ENCODE measurements around the gene CEP20.
"Not testable (repeated sequence)": the region's sequence is repeated elsewhere in the genome, so short reads cannot be mapped to it uniquely, and the experiment has no call there.

Gene CEP20

GRCh38 chr16:15843635-15844279, 44.6 kb downstream of the CEP20 start:
- Mint-ChIP-seq H3K36me3 (ENCODE audit: low read depth) (no peaks in the 10 kb centered on the region), H3K27ac (no peak overlapping the region), H3K27me3 (peaks cover 1% of the 10 kb centered on the region), H3K4me1 (ENCODE audit: low read depth) (no peaks in the 10 kb centered on the region), H3K4me3 (no peak overlapping the region), H3K9me3 (no peaks in the 10 kb centered on the region)
- intact Hi-C loops (cut with micrococcal nuclease), result no loop called here

DNA sequence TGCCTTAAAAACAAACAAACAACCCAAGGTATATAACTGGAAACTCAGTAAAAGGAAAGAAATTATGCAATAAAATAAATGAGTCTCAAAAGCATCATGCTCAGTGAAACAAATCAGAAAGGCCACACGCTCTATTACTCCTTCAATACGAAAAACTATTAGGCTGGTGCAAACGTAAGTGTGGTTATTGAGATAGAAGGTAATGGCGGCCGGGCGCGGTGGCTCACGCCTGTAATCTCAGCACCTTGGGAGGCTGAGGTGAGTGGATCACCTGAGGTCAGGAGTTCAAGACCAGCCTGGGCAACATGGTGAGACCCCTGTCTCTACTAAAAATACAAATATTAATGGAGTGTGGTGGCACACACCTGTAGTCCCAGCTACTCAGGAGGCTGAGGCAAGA, 49.2 kb downstream of the CEP20 start:
- H3K27me3 Mint-ChIP-seq; H3K9me3 Mint-ChIP-seq; intact Hi-C loops (cut with micrococcal nuclease); H3K4me1 Mint-ChIP-seq (ENCODE audit: low read depth); H3K4me3 Mint-ChIP-seq; H3K36me3 Mint-ChIP-seq (ENCODE audit: low read depth); H3K27ac Mint-ChIP-seq: not testable (repeated sequence)

DNA sequence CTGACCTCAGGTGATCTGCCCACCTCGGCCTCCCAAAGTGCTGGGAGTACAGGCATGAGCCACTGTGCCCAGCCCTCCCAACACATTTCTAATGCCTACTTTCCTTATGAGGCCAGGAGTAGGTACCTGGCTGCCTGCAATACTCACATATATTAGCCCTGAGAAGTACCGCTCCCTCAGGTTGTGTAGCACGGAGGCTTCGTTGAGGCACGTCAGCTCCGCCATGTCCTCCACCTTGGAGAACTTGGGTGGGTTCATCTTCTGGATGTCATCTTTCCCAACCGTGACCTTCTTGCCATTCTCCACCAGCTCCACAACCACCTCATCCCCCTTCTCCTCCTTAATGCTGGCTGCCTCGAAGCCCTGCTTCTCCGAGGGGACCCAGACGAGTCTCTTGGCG, 50.6 kb downstream of the CEP20 start:
- Mint-ChIP-seq H3K27ac (no peak overlapping the region), H3K27me3 (peaks cover 3% of the 10 kb centered on the region), H3K9me3 (no peaks in the 10 kb centered on the region), H3K36me3 (ENCODE audit: low read depth) (no peaks in the 10 kb centered on the region), H3K4me3 (no peak overlapping the region), H3K4me1 (ENCODE audit: low read depth) (peaks cover 19% of the 10 kb centered on the region)
- intact Hi-C loops (cut with micrococcal nuclease), result no loop called here

- intact Hi-C loops (cut with micrococcal nuclease), result no loop called here
Observed at GRCh38 chr16:15836965-15837611, 51.3 kb downstream of the CEP20 start.

DNA sequence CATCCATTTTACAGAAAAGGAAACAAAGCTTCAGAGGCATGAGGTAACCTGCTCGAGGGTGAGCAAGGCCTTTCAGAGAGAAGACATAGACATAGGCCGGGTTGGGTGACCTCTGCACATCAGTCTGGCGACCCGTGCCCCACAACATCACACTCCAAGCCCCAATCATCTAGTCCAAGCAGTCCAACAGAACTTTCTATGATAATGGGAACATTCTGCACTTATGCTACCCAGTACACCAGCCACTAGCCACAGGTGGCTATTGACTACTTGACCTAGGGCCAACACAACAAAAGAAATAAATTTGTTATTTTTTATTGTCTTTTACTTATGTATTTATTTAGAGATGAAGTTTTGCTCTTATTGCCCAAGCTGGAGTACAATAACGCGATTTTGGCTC, 52.3 kb downstream of the CEP20 start:
- no peak overlapping the region for H3K27ac Mint-ChIP-seq
- H3K4me1 Mint-ChIP-seq (ENCODE audit: low read depth), result peaks cover 27% of the 10 kb centered on the region
- no peak overlapping the region for H3K4me3 Mint-ChIP-seq
- H3K9me3 Mint-ChIP-seq, result no peaks in the 10 kb centered on the region
- intact Hi-C loops (cut with micrococcal nuclease), result no loop called here
- peaks cover 3% of the 10 kb centered on the region for H3K27me3 Mint-ChIP-seq
- H3K36me3 Mint-ChIP-seq (ENCODE audit: low read depth), result no peaks in the 10 kb centered on the region

More at GRCh38 chr16:15836965-15837611, 51.3 kb downstream of the CEP20 start:
- H3K4me1 Mint-ChIP-seq (ENCODE audit: low read depth), result peaks cover 19% of the 10 kb centered on the region
- peaks cover 3% of the 10 kb centered on the region for H3K27me3 Mint-ChIP-seq
- no peak overlapping the region for H3K4me3 Mint-ChIP-seq
- no peaks in the 10 kb centered on the region for H3K36me3 Mint-ChIP-seq (ENCODE audit: low read depth)
- no peak overlapping the region for H3K27ac Mint-ChIP-seq
- no peaks in the 10 kb centered on the region for H3K9me3 Mint-ChIP-seq

DNA sequence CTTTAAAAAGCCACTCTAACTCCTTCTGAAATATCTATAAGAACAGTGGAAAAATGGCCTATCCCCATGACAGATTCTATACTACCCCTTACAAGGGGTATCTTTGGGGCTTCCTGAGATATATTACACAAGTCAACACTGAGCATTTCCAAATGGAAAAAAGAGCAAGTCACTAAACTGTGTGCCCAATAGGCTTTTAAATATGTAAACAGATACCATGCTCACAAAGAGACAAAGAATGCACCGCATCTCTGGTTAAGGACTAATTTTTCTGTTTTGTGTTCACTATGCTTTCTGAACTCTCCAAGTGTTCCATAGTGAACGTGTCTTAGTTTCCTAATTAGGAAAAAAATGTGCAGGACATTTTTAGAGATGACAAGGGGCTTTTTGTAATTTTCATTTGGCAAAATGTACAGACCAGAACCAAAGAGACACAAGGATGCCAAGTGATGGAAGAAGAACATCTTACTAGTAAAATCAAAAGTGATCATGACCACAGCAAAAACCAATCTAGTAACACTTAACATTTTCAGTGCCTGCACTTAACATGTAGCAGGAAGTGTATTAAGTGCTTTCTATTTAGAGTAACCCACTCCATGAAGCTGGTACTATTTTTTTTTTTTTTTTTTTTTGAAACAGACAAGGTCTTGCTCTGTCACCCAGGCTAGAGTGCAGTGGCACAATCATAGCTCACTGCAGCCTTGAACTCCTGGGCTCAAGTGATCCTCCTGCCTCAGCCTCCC, 53.1 kb downstream of the CEP20 start:
- peaks cover 3% of the 10 kb centered on the region for H3K27me3 Mint-ChIP-seq
- H3K27ac Mint-ChIP-seq, result no peak overlapping the region
- intact Hi-C loops (cut with micrococcal nuclease), result no loop called here

DNA sequence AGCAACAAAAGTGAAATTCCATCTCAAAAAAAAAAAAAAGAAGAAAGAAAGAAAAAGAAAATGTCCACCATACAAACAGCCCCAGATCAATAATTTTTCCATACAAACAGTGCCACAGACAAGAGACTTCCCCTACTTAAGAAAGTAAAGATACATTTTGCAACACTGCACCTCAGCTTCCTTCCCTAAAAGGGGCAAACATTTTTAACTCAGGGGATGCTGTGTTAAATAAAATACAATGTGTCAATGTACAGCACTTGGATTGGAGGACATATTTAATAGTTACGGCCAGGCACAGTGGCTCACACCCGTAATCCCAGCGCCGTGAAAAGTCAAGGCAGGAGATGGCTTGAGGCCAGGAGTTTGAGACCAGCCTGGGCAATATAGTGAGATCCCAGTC, 53.9 kb downstream of the CEP20 start:
- H3K4me3 Mint-ChIP-seq, result no peak overlapping the region

More for the DNA sequence above, 53.1 kb downstream of the CEP20 start:
- H3K4me3 Mint-ChIP-seq, result no peak overlapping the region
- peaks cover 27% of the 10 kb centered on the region for H3K4me1 Mint-ChIP-seq (ENCODE audit: low read depth)
- no peaks in the 10 kb centered on the region for H3K36me3 Mint-ChIP-seq (ENCODE audit: low read depth)
- H3K9me3 Mint-ChIP-seq, result no peaks in the 10 kb centered on the region

DNA sequence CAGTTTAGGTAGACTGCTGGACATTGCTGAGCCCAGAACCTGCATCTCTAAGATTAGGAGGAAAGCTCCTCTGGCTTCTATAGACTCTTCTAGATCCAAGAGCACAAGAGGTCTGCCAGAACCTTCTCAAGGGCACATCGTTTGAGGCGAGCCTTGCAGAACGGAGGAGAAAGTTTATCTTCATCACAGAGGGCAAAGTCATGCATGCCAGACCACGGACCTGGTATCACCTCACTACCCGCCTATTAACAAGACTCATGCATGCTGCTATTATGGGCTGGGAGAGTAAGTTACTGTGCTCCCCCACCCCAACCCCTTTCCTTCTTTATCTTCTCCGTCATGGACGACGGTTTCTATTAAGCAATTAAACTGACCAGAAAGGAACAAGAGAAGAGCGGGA, 54.9 kb downstream of the CEP20 start:
- H3K4me3 Mint-ChIP-seq, result no peak overlapping the region
- intact Hi-C loops (cut with micrococcal nuclease), result no loop called here
- peaks cover 39% of the 10 kb centered on the region for H3K4me1 Mint-ChIP-seq (ENCODE audit: low read depth)
- no peaks in the 10 kb centered on the region for H3K9me3 Mint-ChIP-seq
- H3K27me3 Mint-ChIP-seq, result peaks cover 2% of the 10 kb centered on the region
- H3K27ac Mint-ChIP-seq, result no peak overlapping the region
- H3K36me3 Mint-ChIP-seq (ENCODE audit: low read depth), result no peaks in the 10 kb centered on the region

More for the DNA sequence above, 53.9 kb downstream of the CEP20 start:
- intact Hi-C loops (cut with micrococcal nuclease), result no loop called here
- Mint-ChIP-seq H3K4me1 (ENCODE audit: low read depth) (peaks cover 31% of the 10 kb centered on the region), H3K9me3 (no peaks in the 10 kb centered on the region), H3K36me3 (ENCODE audit: low read depth) (no peaks in the 10 kb centered on the region), H3K27ac (no peak overlapping the region), H3K27me3 (peaks cover 2% of the 10 kb centered on the region)

GRCh38 chr16:15832241-15832640, 56.2 kb downstream of the CEP20 start:
- no peak overlapping the region for H3K27ac Mint-ChIP-seq
- no peaks in the 10 kb centered on the region for H3K36me3 Mint-ChIP-seq (ENCODE audit: low read depth)
- intact Hi-C loops (cut with micrococcal nuclease), result no loop called here
- H3K27me3 Mint-ChIP-seq, result peaks cover 4% of the 10 kb centered on the region
- peaks cover 44% of the 10 kb centered on the region for H3K4me1 Mint-ChIP-seq (ENCODE audit: low read depth)
- H3K9me3 Mint-ChIP-seq, result no peaks in the 10 kb centered on the region
- no peak overlapping the region for H3K4me3 Mint-ChIP-seq

- H3K27me3 Mint-ChIP-seq, result peaks cover 4% of the 10 kb centered on the region
- H3K4me1 Mint-ChIP-seq (ENCODE audit: low read depth), result peaks cover 44% of the 10 kb centered on the region
- no peaks in the 10 kb centered on the region for H3K36me3 Mint-ChIP-seq (ENCODE audit: low read depth)
Observed at GRCh38 chr16:15830832-15831451, 57.5 kb downstream of the CEP20 start.

GRCh38 chr16:15829460-15829859, 58.9 kb downstream of the CEP20 start:
- intact Hi-C loops (cut with micrococcal nuclease), result no loop called here

More at GRCh38 chr16:15830832-15831451, 57.5 kb downstream of the CEP20 start:
- H3K9me3 Mint-ChIP-seq, result no peaks in the 10 kb centered on the region
- H3K4me3 Mint-ChIP-seq, result no peak overlapping the region
- H3K27ac Mint-ChIP-seq, result no peak overlapping the region
- intact Hi-C loops (cut with micrococcal nuclease), result no loop called here

DNA sequence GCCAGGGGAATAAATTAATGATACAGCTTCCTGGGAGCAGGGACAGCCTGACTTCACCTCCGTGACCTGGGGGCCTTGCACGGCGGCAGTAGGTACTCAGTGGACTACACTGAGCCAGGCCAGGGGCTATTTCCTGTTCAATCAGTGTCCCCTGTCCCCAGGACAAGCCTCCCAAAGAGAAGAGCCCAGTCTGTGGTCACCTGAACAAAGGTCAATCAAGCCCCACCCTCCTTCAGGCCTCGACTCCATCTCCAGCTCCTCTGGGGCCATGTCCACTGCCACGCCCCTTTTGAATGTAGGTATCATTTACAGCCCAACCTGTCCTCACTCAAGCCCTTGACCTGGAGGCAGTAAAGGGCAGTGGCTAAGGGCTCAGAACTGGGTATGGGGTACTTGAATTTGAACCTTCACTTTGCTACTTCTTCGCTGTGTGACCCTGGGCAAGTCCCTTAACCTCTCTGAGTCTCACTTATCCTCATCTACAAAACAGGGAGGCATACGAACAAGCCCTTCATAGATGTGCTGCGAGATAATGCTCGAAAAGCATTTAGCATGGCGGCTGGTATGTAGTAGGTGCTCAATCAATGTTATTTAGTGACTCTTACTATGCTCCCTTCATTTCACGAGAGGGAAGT, 60.6 kb downstream of the CEP20 start:
- Mint-ChIP-seq H3K36me3 (ENCODE audit: low read depth) (no peaks in the 10 kb centered on the region), H3K4me1 (ENCODE audit: low read depth) (peaks cover 26% of the 10 kb centered on the region), H3K9me3 (no peaks in the 10 kb centered on the region), H3K27ac (no peak overlapping the region), H3K4me3 (no peak overlapping the region), H3K27me3 (peaks cover 8% of the 10 kb centered on the region)
- intact Hi-C loops (cut with micrococcal nuclease), result no loop called here

More at GRCh38 chr16:15829460-15829859, 58.9 kb downstream of the CEP20 start:
- no peak overlapping the region for H3K4me3 Mint-ChIP-seq
- no peaks in the 10 kb centered on the region for H3K36me3 Mint-ChIP-seq (ENCODE audit: low read depth)
- H3K4me1 Mint-ChIP-seq (ENCODE audit: low read depth), result peaks cover 42% of the 10 kb centered on the region
- peak overlapping the region; percentile 20 for H3K27ac Mint-ChIP-seq
- H3K27me3 Mint-ChIP-seq, result peaks cover 7% of the 10 kb centered on the region
- H3K9me3 Mint-ChIP-seq, result no peaks in the 10 kb centered on the region

DNA sequence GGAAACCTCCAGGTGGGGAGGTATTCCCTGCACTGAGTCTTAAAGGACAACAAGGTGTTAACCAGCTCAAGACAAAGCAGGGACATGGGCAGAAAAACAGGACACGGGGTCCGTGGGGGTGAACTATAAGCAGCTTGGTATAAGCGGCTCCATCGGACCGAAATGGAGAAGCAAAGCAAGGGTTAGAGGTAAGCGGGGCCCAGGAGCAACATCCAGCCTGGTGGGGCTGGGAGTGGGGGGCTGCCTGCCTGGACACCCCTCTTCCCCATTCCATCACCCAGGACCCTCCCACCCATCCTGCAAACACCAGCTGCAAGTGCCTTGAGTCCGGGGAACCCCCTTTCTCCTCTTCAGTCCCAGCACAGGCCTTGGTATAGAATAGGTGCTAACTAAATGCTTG, 61.1 kb downstream of the CEP20 start:
- peaks cover 8% of the 10 kb centered on the region for H3K27me3 Mint-ChIP-seq
- intact Hi-C loops (cut with micrococcal nuclease), result no loop called here
- H3K4me3 Mint-ChIP-seq, result no peak overlapping the region
- no peaks in the 10 kb centered on the region for H3K9me3 Mint-ChIP-seq
- peaks cover 25% of the 10 kb centered on the region for H3K4me1 Mint-ChIP-seq (ENCODE audit: low read depth)
- no peak overlapping the region for H3K27ac Mint-ChIP-seq
- no peaks in the 10 kb centered on the region for H3K36me3 Mint-ChIP-seq (ENCODE audit: low read depth)

Measured in dendritic cell treated with granulocyte-macrophage colony-stimulating factor and Interleukin-4, amounts not matched to agents 40 ng/mL and 50 ng/mL, for 4 days (primary cell).